Measurements from ENCODE around the gene FCER1A.

DNA sequence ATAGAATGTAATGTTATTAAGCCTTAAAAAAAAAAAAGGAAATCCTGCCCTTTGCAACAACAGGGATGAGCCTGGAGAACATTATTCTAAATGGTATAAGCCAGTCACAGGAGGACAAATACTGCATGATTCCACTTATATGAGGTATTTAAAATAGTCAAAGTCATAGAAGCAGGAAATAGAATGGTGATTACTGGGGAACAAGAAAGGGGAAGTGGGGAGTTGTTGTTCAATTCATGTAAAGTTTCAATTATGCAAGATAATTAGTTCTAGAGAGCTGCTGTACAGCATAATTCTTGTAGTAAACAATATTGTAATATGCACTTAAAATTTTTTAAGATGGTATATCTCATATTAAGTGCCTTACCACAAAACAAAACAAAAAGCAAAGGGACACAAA, 13.2 kb downstream of the FCER1A start:
- no peak for TF ChIP-seq CTCF (IDR thresholded peaks at IDR 0.05)
- TF ChIP-seq ZFX (IDR thresholded peaks at IDR 0.05; ENCODE audit: borderline replicate concordance), result no peak

All from 22Rv1 (cell line).